Kidney capillary endothelial cell (primary cell): Measurements from ENCODE around the gene BEGAIN.

Experiments used
- DNase-seq: peaks from one replicate; pipeline ENCODE4 v3.0.0-alpha.2; 2018; ENCODE audit warnings: low spot score

Gene BEGAIN

DNA sequence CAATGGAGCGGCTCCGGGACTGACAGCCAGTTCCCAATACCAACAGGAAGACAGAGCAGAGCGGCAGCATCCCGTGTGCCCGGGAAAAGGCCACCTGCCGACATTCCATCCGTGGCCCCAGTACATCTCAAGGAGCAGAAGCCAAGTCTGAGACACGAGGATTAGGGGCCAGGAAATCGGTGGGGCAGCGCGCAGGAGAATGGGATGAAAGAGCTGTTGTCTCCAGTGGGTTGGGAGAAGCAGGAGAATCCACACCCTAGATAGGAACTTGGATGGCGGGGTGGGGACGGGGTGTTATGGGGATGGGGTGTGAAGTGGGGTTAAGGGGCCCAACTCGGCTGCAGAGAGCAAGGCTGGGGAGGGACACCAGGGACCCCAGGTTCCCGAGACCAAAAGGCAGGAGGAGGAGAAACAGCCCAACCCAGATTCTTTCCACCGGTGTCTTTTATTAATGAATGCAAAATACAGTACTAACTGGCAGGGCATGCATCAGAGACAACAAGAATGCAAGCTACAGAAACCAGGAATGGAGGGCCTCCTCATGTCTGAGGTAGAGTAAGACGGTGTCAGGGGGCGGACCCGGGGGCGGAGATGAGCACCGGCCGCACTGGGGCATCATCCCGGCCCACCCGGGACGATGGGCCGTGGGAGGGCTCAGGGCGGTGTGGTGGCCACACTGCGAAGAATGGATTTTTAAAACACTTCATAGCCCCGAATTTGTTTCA lies 50.3 kb downstream of the BEGAIN start:
- DNase-seq = no peak

DNA sequence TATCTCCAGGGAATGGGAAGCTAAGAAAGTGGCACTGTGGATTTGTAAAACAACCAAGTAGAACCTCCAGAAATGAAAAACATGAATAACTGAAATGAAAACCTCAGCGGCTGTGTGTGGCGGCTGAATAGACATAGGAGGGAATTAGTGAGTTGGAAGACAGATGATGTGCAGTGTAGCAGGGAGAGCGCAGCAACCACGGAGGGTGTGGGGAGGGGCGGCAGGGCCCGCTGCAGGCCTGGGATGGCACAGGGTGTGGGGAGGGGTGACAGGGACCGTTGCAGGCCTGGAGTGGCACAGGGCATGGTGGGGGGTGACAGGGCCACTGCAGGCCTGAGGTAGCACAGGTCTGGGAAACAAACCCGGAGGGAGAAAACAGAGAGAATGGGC lies 51.1 kb downstream of the BEGAIN start:
- no peak for DNase-seq

DNA sequence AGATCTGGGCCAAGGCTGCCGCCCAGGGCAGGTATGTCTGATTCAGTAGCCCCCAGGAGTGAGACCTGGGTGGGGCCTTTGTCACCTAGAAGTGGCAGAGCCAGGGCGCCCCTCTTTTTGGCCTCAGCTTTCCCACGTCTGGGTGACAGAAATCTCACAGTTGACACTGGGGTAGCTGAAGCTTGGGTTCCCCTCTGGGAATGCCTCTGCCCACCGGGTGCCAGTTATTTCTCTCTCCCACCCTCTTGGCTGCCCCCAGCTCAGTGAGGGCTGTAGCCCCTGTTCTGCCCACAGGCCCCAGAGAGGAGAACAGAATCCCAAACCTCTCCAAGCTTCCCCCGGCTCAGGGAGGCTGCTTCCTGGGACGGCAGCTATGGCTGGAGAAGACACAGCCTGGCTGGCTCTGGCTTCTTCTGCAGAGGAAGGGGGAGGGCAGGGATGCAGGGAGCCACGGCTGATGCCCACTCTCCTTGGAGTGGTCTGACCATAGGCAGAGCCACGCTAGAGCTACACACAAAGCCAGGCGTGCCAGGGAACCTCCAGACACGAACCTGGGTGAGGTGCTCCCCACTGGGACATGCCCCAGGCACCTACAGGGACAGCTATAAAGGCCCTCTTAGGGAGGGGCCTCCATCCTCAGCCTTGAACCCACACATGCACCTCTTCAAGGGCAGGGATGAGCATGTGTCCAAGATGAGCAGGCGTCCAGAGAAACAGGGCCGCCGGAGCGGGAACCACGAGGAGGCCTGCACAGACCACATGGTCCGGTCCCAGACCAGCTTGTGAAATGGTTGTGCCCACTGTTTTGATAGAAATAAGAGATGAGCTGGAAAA lies 51.7 kb downstream of the BEGAIN start:
- DNase-seq = no peak

DNA sequence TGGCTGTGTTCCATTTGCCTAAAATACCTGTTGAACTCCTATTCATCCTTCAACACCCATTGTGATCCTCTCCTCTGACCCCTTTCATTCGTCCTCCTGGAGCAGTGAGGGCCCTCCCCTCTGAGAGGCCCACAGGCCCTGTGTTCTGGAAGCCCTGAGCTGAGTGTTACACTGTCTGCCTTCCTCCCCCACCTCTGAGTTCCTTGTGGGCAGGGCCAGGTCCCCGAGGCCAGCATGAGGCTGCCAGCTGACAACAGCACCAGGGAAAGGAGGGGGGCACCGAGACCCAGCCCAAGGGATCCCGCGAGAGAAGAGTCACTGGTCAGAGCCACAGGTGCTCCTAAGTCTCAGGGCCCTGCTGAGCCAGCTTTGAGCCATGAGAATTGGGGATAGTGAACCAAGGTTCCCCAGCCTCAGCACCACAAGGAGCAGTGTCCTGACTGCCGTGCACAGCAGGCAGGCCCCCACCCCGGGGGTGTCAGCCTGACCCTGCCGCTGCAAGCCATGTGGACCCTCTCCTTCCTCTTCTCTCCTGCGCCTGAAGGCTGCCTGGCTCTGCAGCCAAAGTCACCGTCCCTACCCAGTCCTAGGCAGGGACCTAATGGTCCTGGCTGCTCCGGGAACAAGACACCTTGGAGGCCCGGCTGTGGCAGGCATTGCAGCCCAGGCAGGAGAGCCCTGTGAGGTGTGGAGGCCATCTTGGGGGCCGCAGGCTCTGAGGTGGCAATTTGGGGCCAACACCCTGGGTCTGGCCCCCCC lies 52.5 kb downstream of the BEGAIN start:
- DNase-seq = no peak

DNA sequence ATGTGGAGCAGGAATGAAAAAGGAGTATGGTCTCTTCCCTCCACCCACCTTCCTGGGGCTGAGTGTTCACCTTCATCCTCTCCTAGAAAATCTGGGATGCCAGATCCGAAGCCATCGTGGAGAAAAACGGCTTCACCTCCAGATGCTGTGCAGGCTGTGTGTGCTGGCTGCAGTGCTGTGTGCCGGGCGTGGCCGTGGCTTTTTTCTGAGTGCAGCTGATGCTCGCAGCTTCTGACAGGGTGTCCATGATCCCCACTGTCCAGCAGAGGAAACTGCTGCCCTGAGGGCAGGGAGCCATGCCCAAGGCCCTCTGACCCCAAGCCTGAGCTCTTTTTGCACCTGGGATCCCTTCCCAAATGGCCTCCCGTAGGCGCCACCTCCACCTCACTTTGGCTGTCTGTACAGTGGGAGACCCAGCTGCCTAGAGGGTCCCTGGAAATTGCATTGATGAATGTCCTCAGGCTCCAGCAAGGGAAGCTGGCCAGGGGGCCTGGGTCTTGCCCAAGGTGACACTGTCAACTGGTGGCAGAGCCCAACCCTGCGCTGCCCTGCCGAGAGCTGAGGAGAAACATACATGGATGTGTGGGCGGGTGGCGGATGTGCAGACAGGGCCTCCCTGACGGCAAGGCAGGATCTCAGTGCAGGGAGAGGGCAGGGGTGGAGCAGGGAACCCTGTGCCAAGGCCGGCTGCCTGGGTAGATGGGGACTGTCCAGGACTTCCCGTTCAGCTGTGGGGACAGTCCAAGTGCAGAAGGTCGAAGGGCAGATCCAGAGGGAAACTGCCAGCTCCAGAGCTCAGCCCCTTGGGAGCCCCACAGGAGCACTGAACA lies 53.3 kb downstream of the BEGAIN start:
- DNase-seq = no peak

DNA sequence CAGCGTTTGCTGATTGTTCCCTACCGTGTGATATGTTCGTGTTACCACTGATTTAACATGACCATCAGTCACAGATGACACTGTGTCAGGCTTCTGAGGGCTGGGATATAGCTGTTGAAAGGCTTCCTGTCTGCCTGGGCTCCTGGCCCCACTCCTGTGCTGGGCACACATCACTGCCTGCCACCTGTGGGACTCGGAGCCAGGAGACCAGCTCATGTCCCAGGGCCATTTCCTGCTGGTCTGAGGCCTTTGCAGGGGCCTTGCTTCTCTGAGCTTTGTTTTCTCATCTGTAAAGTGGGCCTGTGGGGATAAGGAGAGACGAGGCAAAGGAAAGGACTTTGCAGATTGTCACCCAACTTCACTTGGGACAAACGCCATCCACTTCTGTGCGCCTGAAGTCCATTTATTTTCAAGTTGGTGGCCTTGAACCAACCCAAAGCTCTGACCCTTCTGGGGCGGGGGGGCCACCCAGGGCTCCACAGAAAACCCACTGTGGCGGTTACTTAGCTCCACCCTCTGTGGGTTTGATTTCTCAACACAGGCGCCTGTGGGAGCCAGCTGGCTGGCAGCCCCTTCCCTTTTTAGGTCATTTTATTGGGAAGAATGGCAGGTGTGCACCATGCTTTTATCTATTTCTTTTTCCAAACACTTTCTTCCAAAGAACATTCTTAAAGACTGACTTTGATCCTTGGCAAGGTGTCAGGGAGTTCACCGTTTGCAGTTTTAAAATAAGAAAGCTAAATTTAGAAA lies 54.1 kb downstream of the BEGAIN start:
- DNase-seq = no peak

DNA sequence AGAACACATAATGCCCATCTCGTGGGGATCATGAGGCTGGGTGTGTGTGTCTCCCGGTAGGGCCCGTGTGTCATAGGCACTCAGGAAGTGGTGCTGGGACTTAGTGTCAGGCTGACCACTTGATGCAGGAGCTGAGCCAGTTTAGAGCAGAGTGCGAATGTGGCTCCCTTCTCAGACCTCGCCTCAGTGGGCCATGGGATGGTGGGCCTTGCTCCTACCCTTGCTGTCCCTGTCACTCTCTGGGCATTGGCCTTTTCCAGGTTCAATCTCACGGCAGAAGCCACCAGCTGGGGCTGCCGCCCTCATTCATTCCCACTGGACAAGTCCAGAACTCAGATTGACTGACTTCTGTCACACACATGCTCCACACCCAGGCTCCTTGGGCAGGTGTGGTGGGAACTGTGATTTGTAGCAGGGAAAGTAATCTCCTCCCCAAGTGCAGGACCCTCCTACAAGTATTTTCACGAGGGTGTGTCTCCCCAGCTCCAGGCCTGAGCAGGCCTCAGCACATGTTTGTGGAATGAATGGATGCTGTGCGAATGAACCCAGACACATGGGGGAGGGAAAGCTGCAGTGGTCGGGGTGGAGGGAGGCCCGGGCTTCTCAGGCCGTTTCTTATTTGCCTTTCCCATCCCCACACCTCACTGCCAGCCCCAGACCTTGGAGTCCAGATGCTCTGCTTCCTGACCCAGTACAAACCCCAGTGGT lies 54.9 kb downstream of the BEGAIN start:
- DNase-seq = no peak

DNA sequence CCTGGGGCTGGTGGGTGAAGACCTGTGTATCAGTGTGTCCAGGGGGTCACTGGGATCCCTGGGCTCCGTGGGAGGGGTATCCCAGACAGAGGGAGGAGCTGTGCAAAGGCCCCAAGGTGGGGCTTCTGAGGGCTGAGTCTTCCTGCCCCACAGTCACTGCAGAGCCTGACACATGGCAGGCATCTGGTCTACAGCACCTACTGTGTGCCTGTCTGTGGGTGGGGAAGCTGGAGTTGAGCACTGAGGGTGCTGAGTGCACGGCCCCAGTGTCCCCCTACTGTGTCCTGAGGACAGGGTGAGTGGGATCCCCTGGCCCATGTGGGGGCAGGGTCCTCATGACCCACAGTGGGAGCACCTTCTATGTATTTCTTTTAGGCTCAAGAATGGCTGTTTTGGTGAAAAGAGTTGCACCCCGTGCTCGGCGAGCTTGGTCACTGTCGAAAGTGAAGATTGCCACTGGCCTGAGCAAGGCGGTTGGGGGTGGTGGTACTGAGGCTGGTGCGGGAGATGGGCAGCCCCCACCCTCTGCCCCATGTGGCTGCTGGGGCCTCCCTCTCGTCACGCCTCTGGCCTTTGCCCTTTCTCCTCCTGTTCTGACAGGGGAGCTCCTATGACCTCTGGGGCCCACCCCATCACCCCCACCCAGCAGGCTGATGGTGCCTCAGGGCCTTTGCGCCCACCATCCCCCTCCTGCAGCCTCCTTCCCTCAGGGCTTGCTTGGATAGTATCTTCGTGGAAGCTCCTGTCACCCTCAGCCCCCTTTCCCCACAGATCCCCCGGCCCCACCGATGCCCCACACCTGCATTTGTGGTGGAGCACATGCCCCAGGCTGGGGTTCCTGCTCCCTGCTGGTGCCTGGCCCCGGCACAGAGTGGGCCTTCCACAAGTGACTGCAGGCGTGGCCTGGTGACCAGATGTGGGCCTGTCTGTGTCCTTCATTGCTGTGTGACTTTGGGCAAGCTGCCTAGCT lies 55.8 kb downstream of the BEGAIN start:
- no peak for DNase-seq

DNA sequence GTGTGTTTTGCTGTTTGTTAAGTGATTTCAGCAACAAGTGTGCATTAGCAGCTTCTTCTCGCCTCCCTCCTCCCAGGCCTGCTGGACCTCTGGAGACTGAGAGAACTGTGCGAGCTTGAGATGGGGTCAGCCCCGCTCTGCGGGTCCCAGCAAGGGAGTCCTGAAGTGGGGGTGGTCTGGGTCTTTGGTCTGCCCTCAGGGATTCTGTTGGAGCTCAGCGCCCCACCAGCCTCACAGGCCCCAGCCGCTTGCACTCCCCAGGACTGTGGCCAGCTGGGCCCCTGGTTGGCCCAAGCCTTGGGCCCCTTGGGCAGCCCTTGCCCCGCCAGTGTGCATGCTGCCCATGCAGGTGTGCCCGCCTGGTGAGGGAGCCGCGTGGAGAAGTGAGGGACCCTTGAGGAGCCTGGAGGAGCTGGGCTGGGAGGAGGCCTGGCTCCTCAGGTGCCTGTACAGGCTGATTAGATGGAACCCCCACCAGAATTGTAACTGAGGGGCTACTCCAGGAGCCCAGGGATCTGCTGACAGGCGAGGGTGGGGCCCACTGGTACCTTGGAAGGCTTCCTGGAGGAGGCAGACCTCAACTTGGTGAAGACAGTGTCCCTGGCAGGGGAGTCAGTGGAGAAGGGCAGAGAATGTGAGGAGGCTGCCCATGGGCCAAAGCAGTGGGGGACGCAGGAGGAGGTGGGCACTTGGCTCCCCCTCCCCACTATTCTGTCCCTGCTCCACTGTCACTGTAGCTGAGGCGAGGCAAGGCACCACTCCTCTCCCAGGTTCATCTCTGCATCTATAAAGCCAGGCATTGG lies 56.7 kb downstream of the BEGAIN start:
- no peak for DNase-seq

DNA sequence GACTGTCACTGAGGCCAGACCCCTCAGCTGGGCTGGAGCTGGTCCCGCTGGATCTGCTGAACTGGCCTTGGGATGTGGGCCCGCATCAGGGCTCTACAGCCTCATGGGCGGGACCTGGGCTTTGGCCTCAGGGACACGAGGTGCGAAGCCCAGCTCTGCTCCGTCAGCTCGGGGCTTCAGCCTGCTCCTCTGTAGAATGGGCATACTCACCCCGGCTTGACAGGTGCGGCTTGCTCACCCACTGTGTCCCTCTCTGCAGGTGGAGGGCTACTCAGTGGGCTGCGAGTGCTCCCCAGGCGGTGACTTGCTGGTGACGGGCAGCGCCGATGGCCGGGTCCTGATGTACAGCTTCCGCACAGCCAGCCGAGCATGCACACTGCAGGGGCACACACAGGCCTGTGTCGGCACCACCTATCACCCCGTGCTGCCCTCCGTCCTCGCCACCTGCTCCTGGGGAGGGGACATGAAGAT lies 57.6 kb downstream of the BEGAIN start:
- DNase-seq = no peak

DNA sequence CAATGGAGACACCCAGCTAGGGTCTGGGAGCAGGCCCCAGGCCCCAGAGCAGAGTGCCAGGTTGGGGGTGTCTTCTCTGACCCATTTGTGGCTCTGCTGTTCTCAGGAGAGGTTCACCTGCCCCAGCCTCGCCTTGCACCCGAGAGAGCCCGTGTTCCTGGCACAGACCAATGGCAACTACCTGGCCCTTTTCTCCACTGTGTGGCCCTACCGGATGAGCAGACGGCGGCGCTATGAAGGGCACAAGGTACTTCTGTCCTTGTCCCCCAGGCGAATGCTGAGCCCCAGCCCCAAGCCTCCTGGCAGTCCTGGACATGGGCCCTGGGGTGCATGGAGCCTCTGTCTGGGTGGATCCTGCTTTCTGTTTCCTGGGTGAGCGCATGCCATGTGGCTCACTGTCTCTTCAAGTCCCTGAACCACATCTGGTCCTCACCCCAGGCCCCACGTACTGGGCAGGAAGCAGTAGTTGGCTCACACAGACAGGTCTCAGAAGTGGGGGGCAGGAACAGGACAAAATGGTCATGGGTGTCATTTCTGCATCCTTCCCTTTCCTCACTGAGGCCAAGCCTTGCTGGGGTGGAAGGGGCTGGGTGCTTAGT lies 58.2 kb downstream of the BEGAIN start:
- DNase-seq = no peak

DNA sequence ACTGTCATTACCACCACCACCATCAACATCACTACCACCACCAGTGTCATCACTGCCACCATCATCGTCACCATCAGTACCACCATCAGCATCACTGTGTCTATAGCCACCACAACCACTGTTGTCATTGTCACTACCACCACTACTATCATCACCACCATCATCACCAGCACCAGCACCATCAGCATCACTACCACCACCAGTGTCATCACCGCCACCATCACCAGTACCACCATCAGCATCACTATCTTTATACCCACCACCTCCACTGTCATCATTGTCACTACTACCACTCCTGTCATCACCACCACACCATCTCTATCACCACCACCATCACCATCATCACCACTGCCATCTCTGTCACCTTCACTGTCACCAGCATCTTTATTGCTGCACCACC lies 60.6 kb downstream of the BEGAIN start:
- no peak for DNase-seq

DNA sequence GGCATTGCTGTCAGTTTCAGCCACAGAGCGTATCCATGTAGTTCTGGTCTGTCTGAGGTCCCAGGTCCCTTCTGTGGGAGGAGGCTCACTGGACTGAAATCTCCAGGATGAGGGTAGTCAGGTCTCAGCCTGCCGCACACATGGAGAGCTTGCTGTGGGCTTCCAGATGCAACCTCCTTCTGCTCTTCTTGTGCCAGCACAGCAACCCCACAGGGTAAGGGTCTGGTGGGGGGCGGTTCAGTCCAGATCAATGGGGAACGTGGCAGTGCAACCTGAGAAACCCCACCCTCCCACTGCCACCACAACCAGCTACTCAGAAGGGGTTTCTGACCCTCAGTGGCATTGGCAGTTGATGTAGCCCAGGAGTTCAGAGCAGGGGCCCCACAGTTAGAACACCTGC lies 61.2 kb downstream of the BEGAIN start:
- no peak for DNase-seq

DNA sequence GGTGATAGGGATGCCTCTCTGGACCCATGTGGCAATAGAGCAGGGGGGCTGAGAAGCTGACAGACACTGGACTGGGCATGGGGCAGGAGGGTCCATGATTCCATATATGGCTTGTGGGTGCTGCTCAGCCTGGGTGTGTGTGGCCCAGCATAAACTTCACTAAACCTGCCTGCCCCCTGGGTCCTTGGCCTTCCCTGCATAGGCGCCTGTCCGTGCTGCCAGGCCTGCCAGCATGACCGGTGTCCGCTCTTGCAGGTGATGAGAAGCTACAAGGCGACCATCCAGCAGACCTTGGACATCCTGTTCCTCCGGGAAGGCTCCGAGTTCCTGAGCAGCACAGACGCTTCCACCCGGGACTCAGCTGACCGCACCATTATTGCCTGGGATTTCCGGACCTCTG lies 61.6 kb downstream of the BEGAIN start:
- DNase-seq = no peak

DNA sequence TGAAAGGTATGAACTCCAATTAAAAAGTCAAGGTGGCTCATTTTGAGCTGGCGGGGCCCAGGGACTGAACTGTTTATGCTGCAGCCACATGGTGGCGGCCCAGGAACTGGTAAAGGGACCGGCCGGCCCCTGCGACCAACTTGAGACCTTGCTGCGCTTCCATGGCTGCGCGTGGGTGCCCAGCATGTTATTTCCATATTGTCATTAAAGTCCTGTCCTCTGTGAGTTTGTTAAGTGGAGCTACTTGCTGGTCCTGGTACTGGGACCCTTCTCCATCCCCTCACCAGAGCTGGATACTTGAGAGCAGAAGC lies 62.3 kb downstream of the BEGAIN start:
- DNase-seq = no peak

DNA sequence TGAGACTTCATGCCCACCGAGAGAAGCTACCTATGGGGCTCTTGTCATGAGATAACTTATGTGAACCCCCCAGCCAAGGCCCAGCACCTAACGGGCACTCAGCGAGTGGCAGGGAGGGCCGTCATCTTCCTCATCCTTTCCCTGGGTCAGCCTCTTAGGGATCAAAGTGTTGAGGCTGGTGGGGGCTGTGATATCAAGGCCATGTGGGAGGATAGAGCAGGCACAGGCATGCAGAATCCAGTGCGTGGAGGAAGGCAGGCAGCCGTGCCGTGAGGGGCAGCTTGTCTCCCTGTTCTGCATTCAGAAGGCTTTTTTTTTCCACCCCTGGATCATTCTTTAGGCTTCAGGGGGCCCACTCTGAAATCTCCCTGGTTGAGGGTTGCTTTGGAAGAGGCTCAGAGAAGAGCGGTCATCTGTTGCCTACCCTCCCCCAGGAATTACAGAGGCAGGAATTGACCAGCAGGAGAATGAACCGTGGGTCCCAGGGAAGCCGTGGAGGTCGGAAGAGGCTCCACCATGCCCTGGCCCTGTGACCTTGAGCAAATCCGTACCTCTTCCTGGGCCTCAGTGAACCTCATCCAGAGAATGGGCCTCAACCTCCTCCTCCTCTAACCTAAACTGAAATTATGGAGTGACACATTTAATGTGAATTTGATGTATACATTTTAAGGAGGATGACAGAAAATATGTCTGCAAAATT lies 62.8 kb downstream of the BEGAIN start:
- no peak for DNase-seq

DNA sequence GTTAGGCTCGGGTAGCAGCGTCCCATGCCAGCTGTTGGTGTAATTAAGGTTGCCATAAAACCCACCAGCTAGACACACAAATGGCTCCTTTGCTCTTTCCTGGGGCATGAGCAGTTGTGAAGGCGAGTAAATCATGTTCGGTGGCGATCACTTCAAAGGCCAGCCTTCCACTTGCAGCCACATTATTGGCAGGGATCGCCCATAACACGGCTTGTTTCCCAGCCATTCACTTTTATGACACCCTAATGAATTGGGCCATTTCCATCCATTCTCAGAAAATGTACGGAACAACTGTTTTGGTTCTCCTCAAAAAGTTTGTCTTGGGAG lies 63.4 kb downstream of the BEGAIN start:
- DNase-seq = no peak
